ENCODE data around the gene UBP1.

UBP1 gene

GRCh38 chr3:33391255-33391995, 48.8 kb downstream of the UBP1 start:
- H3K4me3 Mint-ChIP-seq: no peak overlapping the region
- H3K36me3 Mint-ChIP-seq (ENCODE audit: low read depth): peaks cover 56% of the 10 kb centered on the region
- peak overlapping the region; percentile 70 for H3K27ac Mint-ChIP-seq
- no peaks in the 10 kb centered on the region for H3K9me3 Mint-ChIP-seq
- no peak for DNase-seq (ENCODE audit: low spot score)
- no peaks in the 10 kb centered on the region for H3K27me3 Mint-ChIP-seq (ENCODE audit: low read depth)
- peaks cover 14% of the 10 kb centered on the region for H3K4me1 Mint-ChIP-seq (ENCODE audit: low read depth)

GRCh38 chr3:33389908-33390307, 50.3 kb downstream of the UBP1 start:
- H3K9me3 Mint-ChIP-seq: no peaks in the 10 kb centered on the region
- H3K4me1 Mint-ChIP-seq (ENCODE audit: low read depth): peaks cover 26% of the 10 kb centered on the region
- H3K36me3 Mint-ChIP-seq (ENCODE audit: low read depth): peaks cover 45% of the 10 kb centered on the region
- no peak overlapping the region for H3K27ac Mint-ChIP-seq
- no peak overlapping the region for H3K4me3 Mint-ChIP-seq
- H3K27me3 Mint-ChIP-seq (ENCODE audit: low read depth): no peaks in the 10 kb centered on the region
- DNase-seq (ENCODE audit: low spot score): no peak

- Mint-ChIP-seq H3K36me3 (ENCODE audit: low read depth) (peaks cover 43% of the 10 kb centered on the region), H3K9me3 (no peaks in the 10 kb centered on the region), H3K4me1 (ENCODE audit: low read depth) (peaks cover 29% of the 10 kb centered on the region), H3K4me3 (no peak overlapping the region), H3K27ac (peak overlapping the region; percentile 18), H3K27me3 (ENCODE audit: low read depth) (no peaks in the 10 kb centered on the region)
- DNase-seq (ENCODE audit: low spot score): no peak
These were observed 51.7 kb downstream of the UBP1 start for GRCh38 chr3:33388374-33389100.

- H3K27me3 Mint-ChIP-seq (ENCODE audit: low read depth): no peaks in the 10 kb centered on the region
- no peak overlapping the region for H3K4me3 Mint-ChIP-seq
- DNase-seq (ENCODE audit: low spot score): no peak
- no peaks in the 10 kb centered on the region for H3K9me3 Mint-ChIP-seq
- peak overlapping the region; percentile 37 for H3K27ac Mint-ChIP-seq
- H3K4me1 Mint-ChIP-seq (ENCODE audit: low read depth): peaks cover 21% of the 10 kb centered on the region
- peaks cover 26% of the 10 kb centered on the region for H3K36me3 Mint-ChIP-seq (ENCODE audit: low read depth)
These were observed 53.6 kb downstream of the UBP1 start for GRCh38 chr3:33386631-33387030.

GRCh38 chr3:33385423-33385822, 54.8 kb downstream of the UBP1 start:
- no peak overlapping the region for H3K4me3 Mint-ChIP-seq
- peak overlapping the region; percentile 28 for H3K27ac Mint-ChIP-seq
- DNase-seq (ENCODE audit: low spot score): peak; percentile 53
- no peaks in the 10 kb centered on the region for H3K9me3 Mint-ChIP-seq
- H3K4me1 Mint-ChIP-seq (ENCODE audit: low read depth): peaks cover 17% of the 10 kb centered on the region
- H3K36me3 Mint-ChIP-seq (ENCODE audit: low read depth): peaks cover 17% of the 10 kb centered on the region
- no peaks in the 10 kb centered on the region for H3K27me3 Mint-ChIP-seq (ENCODE audit: low read depth)

- H3K4me1 Mint-ChIP-seq (ENCODE audit: low read depth): peaks cover 17% of the 10 kb centered on the region
- no peak for DNase-seq (ENCODE audit: low spot score)
- H3K9me3 Mint-ChIP-seq: no peaks in the 10 kb centered on the region
- H3K27ac Mint-ChIP-seq: no peak overlapping the region
- H3K4me3 Mint-ChIP-seq: no peak overlapping the region
- H3K36me3 Mint-ChIP-seq (ENCODE audit: low read depth): peaks cover 7% of the 10 kb centered on the region
- H3K27me3 Mint-ChIP-seq (ENCODE audit: low read depth): no peaks in the 10 kb centered on the region
These were observed 56.3 kb downstream of the UBP1 start for GRCh38 chr3:33383951-33384350.

- DNase-seq (ENCODE audit: low spot score): no peak
- Mint-ChIP-seq H3K4me3 (no peak overlapping the region), H3K9me3 (no peaks in the 10 kb centered on the region), H3K4me1 (ENCODE audit: low read depth) (peaks cover 9% of the 10 kb centered on the region), H3K27me3 (ENCODE audit: low read depth) (no peaks in the 10 kb centered on the region), H3K27ac (no peak overlapping the region), H3K36me3 (ENCODE audit: low read depth) (no peaks in the 10 kb centered on the region)
These were observed 59.6 kb downstream of the UBP1 start for GRCh38 chr3:33380653-33381052.

- Mint-ChIP-seq H3K27me3 (ENCODE audit: low read depth) (no peaks in the 10 kb centered on the region), H3K27ac (no peak overlapping the region), H3K4me3 (no peak overlapping the region), H3K36me3 (ENCODE audit: low read depth) (no peaks in the 10 kb centered on the region), H3K9me3 (no peaks in the 10 kb centered on the region), H3K4me1 (ENCODE audit: low read depth) (peaks cover under 1% of the 10 kb centered on the region)
- no peak for DNase-seq (ENCODE audit: low spot score)
These were observed 62.3 kb downstream of the UBP1 start for GRCh38 chr3:33377931-33378330.

GRCh38 chr3:33377489-33377888, 62.7 kb downstream of the UBP1 start:
- Mint-ChIP-seq H3K4me1 (ENCODE audit: low read depth) (peaks cover 4% of the 10 kb centered on the region), H3K27ac (no peak overlapping the region), H3K9me3 (no peaks in the 10 kb centered on the region), H3K36me3 (ENCODE audit: low read depth) (no peaks in the 10 kb centered on the region), H3K27me3 (ENCODE audit: low read depth) (no peaks in the 10 kb centered on the region), H3K4me3 (no peak overlapping the region)
- DNase-seq (ENCODE audit: low spot score): no peak

GRCh38 chr3:33373082-33373437, 67.1 kb downstream of the UBP1 start:
- Mint-ChIP-seq H3K9me3 (no peaks in the 10 kb centered on the region), H3K4me3 (no peak overlapping the region), H3K27ac (no peak overlapping the region), H3K4me1 (ENCODE audit: low read depth) (peaks cover 6% of the 10 kb centered on the region), H3K27me3 (ENCODE audit: low read depth) (peaks cover 10% of the 10 kb centered on the region), H3K36me3 (ENCODE audit: low read depth) (no peaks in the 10 kb centered on the region)
- DNase-seq (ENCODE audit: low spot score): no peak

- Mint-ChIP-seq H3K4me3 (no peak overlapping the region), H3K27me3 (ENCODE audit: low read depth) (peaks cover 16% of the 10 kb centered on the region), H3K36me3 (ENCODE audit: low read depth) (no peaks in the 10 kb centered on the region), H3K9me3 (no peaks in the 10 kb centered on the region), H3K4me1 (ENCODE audit: low read depth) (peaks cover 6% of the 10 kb centered on the region), H3K27ac (no peak overlapping the region)
- DNase-seq (ENCODE audit: low spot score): peak; percentile 21
These were observed 67.8 kb downstream of the UBP1 start for GRCh38 chr3:33372218-33373081.

- no peak overlapping the region for H3K27ac Mint-ChIP-seq
- peaks cover 15% of the 10 kb centered on the region for H3K27me3 Mint-ChIP-seq (ENCODE audit: low read depth)
- no peak for DNase-seq (ENCODE audit: low spot score)
- H3K9me3 Mint-ChIP-seq: no peaks in the 10 kb centered on the region
- no peak overlapping the region for H3K4me3 Mint-ChIP-seq
- no peaks in the 10 kb centered on the region for H3K36me3 Mint-ChIP-seq (ENCODE audit: low read depth)
- no peaks in the 10 kb centered on the region for H3K4me1 Mint-ChIP-seq (ENCODE audit: low read depth)
These were observed 75.6 kb downstream of the UBP1 start for GRCh38 chr3:33364531-33365128.

- H3K4me1 Mint-ChIP-seq (ENCODE audit: low read depth): no peaks in the 10 kb centered on the region
- peaks cover 20% of the 10 kb centered on the region for H3K27me3 Mint-ChIP-seq (ENCODE audit: low read depth)
- no peaks in the 10 kb centered on the region for H3K36me3 Mint-ChIP-seq (ENCODE audit: low read depth)
- DNase-seq (ENCODE audit: low spot score): no peak
- H3K9me3 Mint-ChIP-seq: no peaks in the 10 kb centered on the region
- no peak overlapping the region for H3K4me3 Mint-ChIP-seq
- no peak overlapping the region for H3K27ac Mint-ChIP-seq
These were observed 76.1 kb downstream of the UBP1 start for GRCh38 chr3:33364060-33364459.
